NOMO-1 treated with DMSO at 0.1 percent for 48 hours (cell line): Measurements from ENCODE around the gene AVEN.

Experiments used
- DNase-seq: peaks from one replicate; lab custom pipeline; 2025; ENCODE audit not compliant: unreplicated experiment; lab: John Stamatoyannopoulos, UW

Gene AVEN

DNA sequence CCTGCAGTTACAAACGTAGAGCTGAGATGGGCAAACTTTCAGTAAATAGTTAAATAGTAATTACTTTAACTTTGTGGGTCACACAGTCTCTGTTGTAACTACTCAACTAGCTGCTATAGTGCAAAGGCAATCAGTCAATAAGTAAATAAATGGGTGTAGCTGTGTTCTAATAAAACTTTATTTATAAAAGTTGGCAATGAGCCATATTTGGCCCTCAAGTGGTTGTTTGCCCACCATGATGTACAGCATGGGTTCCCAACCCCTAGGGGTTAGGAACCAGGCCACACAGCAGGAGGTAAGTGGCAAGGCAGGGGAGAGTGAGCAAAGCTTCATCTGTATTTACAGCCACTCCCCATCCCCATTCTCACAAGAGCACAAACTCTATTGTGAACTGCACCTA, 115.6 kb downstream of the AVEN start:
- no peak for DNase-seq

DNA sequence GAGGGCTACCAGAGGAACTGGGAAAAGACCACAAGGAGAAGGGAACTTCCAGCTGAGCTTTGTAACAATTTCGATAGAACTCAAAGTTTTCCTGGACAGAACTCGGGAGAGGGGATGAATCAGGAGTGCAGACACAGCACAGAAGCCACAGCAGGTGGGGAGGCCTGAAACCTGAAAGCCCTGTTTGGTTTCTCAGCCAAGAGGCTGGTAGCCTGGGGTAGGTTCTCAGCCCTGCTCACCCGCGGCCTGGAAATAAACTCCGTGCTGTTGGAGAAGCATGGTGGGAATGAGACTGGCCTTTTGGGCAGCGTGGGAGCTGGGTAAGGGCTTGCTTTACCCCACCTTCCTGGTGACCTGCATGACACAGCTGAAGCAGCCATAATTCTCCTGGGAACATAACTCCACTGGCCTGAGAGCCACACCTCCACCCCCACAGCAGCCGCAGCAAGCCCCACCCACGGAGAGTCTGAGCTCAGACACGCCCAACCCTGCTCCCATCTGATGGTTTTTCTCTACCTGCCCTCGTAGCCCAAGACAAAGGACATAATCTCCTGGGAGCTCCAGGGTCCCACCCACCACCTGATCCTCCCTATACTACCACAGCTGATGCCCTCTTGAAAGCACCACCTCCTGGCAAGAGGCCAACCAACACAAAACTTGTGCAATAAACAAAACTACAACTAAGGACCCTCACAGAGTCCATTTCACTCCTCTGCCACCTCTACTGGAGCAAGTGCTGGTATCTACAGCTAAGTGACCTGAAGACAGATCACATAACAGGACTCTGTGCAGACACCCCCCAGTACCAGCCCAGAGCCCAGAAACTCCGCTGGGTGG, 123.2 kb downstream of the AVEN start:
- no peak for DNase-seq

DNA sequence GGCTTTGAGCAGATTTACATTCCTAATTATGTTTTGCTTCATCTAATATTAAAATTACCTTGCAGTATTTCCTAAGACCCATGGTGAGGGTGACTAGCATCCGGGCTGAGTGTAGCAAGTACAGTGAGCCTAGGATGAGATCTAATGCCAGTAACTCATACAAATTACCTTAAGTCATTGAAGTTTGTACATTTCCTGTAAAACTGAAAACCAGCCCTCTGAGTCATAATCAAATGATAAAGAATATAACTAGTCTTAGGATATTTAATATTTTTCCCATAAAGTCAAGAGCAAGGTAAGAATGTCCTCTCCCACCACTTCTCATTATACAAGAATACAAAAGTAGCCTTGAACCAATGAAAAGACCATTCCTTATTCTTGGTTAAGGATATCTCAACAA, 125.5 kb downstream of the AVEN start:
- no peak for DNase-seq

DNA sequence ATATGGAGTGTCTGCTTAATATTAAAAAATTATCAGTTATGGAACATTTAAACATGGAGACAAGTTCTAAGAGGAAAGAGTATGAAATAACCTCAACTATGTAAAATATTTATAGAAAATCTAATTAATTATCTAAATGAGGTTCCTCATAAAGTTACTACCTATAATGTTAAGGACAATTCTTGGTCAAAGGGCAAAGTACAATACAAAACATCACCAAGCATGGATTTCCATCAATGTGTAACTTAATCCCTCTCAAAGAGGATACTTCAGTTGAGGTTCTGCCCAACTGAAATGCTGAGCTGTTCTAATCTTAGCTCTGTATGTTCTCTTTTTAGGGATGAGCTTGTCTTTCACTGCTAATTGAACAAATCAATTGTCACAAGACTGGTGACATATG, 126.7 kb downstream of the AVEN start:
- no peak for DNase-seq

DNA sequence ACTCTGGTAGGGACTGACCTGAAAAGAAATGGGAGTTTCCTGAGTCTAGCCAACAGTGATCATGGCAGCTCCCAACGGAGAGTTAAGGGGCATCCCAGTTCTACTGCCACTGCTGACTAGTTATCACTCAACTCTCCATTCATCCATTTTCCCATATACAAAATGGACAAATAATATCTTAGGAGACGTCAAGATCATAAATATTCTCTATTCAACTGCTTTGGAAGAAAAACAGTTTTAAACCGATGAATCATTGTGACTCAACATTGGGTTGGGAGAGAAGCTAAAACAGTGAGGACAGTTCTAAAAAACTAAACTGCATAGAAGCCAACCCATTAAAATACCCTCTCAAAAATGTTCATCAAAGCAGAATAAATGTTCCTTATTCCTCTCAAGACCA, 128.3 kb downstream of the AVEN start:
- DNase-seq, result no peak

DNA sequence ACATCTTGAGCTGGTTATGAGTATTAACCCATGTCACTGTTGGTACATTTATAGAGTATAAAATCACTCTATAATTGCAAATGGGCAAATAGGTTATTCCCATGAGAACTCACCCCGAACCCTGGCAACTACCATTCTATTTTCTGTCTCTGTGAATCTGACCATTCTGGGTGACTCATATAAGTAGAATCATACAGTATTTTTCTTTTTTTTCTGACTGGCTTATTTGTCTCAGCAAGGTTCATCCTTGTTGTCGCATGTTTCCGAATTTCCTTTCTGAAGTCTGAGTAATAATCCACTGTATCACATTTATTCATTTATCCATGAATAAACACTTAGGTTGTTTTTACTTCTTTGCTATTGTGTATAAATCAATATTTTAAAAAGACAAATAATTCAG, 130.6 kb downstream of the AVEN start:
- DNase-seq, result no peak

DNA sequence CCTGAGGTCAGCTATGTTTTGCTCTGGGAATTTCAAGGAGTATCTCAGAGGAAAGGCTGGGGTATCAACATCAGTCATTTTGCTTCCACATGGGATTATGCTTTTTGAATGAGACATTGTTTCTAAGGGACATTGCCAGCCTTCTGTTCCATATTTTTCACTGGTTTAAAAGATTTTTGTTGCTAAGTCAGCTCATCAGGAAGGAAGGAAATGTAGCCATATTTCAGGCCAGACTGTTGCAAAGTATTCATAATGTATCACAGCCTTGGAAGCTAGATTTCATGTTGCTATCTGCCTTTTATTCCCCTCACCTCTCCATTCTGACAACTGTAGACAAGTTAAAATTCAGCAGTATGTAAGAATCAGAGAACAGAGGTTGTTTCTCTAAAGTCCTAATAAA, 131.7 kb downstream of the AVEN start:
- no peak for DNase-seq

DNA sequence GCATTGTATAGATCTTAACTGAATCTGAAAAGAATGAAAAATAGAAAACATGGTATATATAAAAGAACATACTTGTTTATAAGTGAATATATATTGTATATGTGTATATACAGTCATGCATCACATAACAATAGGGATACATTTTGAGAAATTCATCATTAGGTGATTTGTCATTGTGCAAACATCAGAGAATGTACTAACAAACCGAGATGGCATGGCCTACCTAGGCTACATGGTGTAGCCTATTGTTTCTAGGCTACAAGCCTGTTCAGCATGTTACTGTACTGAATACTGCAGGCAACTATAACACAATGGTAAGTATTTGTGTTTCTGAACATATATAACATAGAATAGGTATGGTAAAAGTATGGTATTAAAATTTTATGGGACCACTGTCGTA, 135.3 kb downstream of the AVEN start:
- no peak for DNase-seq

DNA sequence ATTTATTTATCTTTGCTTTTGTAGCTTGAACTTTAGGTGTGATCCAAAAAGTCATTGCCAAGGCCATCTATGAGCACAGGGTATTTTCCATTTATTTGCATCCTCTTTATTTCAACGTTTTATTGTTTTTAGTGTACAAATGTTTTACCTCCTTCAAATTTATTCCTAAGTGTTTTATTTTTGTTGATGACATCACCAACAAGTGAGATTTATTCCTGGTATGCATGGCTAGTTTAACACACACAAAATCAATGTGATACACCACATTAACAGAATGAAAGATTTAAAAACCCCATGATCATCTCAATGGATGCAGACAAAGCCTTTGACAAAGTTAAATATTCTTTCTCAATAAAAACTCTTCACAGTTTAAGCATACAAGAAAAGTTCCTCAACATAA, 137.0 kb downstream of the AVEN start:
- no peak for DNase-seq

DNA sequence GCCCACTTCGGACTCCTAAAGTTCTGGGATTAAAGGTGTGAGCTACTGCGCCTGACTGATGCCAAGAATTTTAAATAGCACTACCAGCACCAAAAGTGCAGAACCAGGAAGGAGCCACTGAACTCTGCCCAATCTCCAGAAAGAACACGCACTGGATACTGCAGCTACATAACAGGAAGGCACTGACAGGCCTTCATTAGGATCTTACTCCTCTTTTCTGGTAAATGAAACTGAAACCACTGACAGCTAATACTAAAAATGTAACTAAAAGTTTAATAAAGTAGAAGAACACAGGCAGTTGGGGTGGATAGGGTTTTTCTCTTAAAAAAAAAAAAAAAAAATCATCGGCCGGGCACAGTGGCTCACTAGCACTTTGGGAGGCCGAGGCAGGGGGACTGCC, 144.8 kb downstream of the AVEN start:
- no peak for DNase-seq

DNA sequence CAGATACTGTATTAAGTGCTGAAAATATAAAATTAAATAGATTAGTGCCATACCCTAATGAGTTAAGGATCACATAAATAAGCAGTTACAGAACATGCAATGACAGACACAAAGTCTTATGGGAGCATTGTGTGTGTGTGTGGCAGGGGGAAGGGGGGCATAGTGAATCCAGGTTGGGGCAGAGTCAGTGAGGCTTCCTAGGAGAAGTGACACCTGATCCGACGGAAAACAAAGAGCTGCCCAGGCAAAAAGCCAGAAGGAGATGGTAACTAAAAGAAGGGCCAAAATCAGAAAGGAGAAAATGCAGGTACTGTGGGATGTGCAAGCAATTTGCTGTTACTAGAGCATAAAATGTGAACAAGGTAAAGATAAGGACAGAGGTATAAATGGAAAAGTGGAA, 150.8 kb downstream of the AVEN start:
- no peak for DNase-seq

DNA sequence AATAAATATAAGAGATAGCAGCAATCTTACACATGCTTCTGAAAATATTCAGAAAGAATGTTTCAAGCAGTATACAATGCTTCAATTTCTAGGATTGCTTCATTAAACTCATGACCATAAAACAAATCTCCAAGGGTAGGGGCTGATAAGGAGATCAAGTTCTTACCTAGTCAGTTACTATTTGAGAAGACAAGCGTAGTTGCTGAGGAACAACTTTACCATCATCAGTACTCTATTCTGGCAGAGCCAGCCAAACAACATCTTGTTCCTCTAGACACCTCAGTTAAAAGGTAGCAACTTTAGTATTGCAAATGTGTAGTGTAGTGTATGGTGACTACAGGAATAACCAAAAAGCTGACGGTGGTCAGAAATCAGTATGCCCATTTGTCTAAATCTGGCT, 156.1 kb downstream of the AVEN start:
- no peak for DNase-seq

DNA sequence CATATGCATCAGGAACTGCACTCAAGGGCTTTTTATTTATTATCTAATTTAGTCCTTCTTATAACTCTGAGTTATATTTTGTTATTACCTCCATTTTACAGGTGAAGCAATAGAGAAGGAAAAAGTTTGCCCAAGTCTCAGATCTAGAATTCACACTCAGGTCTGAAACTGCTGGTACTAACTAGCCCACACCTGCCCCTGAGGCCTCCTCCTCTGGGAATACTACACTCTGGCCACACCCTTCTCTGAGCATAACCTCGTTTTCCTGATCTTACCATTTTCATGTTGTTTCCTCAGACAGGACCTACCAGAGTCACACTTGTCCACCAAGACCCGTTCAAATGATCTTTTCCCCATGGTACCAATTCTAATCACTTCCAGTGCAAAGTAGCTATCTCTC, 164.8 kb downstream of the AVEN start:
- DNase-seq, result no peak

DNA sequence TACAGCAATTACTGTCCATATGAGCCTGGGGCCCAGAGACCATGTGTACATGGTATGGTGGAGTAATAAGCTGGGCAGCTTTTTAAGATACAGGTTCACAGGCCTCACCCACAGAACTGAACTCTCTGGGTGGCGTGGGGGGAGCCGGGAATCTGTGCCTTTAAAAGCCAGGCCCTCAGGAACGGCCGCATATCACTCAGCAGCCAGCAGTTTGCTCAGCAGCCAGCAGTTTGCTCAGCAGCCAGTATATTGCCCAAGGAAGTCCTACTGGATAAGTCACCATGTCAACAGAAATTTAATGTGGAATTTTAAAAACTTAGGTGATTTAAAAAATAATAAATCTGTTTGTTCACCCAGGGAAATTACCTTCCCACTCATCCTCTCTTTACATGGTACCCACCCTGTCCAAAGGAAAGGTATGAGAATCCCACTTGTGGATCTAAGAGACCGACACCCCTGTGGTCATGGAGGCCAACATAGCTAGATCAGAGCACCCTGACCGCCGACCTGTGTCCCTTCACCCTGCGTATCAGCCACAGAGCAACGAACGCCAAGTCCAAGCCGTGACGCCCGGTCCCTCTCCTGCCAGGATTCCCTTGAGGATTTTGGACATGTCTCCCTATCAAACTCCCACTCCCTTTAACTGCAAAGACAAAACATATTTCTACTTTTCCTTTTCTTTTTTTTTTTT, 166.4 kb downstream of the AVEN start:
- DNase-seq, result no peak

DNA sequence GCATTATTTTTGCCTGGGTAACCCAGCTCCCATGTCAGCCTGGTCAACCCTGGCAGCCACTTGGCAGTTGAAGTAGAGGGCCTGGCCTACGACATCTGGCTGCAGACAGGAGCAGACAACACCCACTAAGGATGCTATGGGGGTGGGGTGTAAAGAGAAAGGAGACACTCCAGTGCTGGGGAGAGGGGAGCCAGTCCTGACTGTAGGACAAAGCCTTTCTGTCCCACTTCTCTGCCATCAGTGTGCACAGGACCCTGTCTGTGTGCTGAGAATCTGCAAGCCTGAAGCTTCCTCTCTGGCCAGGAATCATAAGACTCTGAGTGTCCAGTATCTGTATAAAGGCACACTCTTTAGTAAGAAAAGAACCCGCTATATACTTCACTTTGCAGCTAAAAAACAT, 167.0 kb downstream of the AVEN start:
- DNase-seq, result no peak

DNA sequence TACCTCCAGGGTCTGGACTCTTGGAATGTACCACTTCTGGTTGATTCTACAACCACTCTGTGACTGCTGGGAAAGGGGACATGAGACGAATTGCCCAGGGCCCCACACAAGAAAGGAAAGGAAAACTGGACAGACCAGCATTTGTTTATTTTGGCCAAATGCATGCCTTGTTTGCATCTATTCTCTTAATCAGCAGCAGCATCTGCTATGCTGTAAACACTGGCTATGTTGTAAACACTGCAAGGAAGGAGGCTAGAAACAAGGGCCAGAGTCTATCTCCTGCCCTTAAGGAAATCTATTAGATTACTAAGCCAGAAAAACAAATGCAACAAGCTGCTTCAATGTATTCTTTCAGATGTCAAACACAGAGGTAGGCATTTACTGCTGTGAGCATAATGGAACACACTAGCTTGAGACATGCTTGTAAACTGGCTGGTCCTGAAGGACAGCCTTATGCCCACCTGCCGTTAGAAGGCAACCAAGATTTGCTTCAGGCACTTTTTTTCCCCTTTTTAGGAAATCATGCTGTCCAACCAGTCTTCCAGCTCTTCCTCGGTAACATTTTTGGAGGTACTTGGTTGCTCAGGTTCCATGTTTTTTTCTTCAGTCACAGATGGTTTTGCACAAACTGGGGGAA, 172.8 kb downstream of the AVEN start:
- DNase-seq, result no peak

DNA sequence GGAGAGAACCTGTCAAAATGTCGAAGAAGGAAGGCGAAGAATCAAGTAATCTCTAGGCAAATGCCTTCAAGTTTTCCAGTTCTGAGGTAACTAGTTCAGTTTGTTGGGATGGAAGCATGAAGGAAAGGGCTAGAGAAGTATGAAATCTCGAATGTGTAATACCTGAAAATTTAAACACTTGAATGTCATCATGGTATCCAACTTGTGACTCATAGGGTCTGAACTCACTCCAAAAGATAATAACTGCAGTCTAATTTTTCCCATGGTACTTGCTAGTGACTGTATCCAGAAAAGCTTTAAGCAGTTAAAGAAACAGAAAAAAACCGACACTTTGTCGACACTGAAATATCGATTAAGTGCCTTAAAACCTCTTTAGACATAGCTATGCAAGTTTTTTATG, 173.6 kb downstream of the AVEN start:
- no peak for DNase-seq

DNA sequence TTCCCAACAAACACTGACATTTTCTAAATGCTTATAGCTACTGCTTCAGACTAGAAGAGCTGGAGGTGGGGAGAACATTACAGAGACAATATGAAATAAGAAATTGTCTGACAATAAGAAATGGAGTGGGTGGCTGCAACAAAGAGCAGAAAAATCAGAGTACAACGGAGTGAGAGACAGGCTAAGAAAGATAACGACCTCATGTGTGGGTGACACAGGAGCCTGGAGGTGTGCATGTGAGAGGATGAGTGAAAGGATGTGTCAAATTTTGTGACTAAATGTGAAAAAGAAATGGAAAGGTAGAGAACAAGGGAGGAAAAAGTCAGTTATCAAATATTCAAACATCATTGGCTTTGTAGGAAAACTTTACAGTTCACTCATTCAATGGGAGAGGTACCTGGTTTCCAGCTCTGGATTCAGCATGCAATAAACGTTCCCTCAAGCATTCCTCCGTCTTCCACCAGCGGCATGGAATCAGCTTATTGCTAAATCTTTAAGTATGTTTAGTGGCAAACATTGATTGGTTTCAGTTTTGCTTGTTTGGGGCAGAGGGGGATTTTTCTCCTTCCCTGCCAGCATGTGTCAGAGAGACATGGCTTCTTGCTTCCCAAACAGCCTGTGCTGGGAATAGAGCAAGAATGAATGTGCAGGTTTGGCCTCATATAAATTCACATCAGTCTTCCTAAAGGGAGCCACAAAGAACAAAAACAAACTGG, 174.5 kb downstream of the AVEN start:
- no peak for DNase-seq

DNA sequence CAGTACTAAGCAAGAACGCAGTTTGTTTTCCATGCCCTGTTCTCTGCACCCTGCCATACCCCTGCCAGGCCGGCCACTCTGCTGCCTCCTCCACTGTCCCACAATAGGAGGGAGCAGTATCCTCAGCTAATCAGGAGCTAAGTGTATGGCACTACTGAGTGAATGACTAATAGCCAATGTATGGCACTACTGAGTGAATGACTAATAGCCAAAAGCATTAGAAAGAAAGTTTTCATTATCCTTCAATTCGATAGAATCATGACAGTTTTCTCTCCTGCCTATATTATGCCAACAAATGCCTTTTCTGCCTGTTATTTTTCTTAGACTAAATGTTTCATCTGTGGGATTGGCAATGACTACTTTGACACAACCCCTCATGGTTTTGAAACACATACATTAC, 178.2 kb downstream of the AVEN start:
- no peak for DNase-seq

DNA sequence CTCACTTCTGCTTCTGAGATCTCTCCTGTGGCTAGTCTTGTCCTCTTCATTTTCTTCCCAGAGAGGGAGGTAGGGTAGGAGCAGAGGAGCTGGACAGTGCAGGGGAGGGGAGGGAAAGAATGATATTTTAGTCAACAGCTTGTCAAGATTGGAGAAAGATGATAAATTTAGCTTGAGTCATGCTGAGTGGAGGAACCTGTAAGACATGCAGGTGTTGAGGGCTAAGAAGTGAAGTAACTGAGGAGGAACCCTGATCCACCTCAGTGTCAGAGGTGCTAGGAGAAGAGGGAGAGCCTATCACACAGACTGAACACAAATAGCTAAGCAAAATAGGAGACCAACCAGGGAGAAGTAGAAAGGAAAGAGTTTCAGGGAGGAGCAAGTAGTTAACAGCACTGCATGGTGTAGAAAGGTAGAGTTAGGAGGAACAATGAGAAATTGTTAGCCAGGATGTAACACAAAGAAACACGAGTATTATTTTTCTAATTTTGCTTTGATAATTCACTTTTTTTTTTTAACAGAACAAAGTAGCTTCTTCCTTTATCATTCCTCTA, 178.9 kb downstream of the AVEN start:
- no peak for DNase-seq

DNA sequence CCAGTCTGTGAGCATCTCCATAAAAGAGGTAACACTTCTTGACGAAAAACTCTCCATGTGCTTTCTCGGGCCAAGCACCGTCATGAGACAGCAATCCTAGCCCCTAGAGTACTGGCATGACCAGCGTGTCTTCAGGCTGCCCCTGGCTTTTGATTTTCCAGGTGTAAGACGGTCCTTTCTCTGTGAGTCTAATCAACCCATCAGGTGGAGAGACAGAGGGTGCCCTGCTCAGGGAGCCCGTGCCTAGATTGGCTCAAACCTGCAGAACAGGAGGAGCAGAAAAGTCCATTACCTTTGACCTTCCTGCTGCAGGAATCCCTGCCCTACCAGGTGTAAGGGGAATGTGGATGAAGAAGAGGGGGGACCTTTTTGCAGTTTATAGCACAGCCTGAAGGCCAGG, 180.2 kb downstream of the AVEN start:
- DNase-seq, result no peak
